GM12891 (cell line): Measurements from ENCODE around the gene HMCN2.

Experiments
- DNase-seq: peaks from one replicate; pipeline ENCODE4 v3.0.0; 2011; ENCODE audit warnings: low spot score; ENCODE audit not compliant: insufficient read length
- FAIRE-seq: peaks from 2 replicates; lab custom pipeline; 2011; peaks lifted over from hg19 to GRCh38; lab: Jason Lieb, UNC
- PAX5 ChIP-seq: IDR thresholded peaks from 2 replicates; pipeline ENCODE4 v1.6.1; 2011; ENCODE audit warnings: low read length, moderate library complexity, mild to moderate bottlenecking; ENCODE audit not compliant: insufficient read depth, severe bottlenecking
- POLR2A ChIP-seq: IDR thresholded peaks from 2 replicates; pipeline ENCODE4 v1.6.1; 2011; ENCODE audit warnings: low read depth, low read length, control low read depth
- POLR2AphosphoS5 ChIP-seq: IDR thresholded peaks from 2 replicates; pipeline ENCODE4 v1.6.1; 2011; ENCODE audit warnings: low read depth, low read length, control low read depth
- POU2F2 ChIP-seq: IDR thresholded peaks from 2 replicates; pipeline ENCODE4 v1.6.1; 2011; ENCODE audit warnings: low read depth, mild to moderate bottlenecking, control low read depth, low read length, moderate library complexity
- SPI1 ChIP-seq: IDR thresholded peaks from 2 replicates; pipeline ENCODE4 v1.6.1; 2011; ENCODE audit warnings: low read depth, low read length, control low read depth
- TAF1 ChIP-seq: IDR thresholded peaks from 2 replicates; pipeline ENCODE4 v1.6.1; 2011; ENCODE audit warnings: low read depth, low read length, control low read depth

Gene HMCN2

DNA sequence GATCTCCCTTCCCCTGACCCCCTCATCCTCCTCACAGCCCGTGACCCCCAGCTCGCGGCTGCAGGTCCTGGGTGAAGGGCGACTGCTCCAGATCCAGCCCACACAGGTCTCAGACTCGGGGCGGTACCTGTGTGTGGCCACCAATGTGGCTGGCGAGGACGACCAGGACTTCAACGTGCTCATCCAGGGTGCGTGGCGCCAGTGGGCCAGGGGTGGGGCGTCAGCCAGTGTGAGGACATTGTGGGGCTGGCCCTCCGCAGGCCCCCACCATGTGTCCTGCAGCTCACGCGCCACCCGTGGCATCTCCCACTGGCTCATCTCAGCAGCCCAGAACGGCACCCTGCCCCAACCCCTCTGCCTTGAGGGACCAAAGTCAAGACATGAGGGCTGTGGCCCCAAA is 112.1 kb downstream of the HMCN2 start:
- FAIRE-seq (no peak), DNase-seq (no peak)
- TF ChIP-seq POU2F2: no peak
- no peak for TF ChIP-seq POLR2A
- TF ChIP-seq PAX5: no peak
- TF ChIP-seq POLR2AphosphoS5: no peak
- TF ChIP-seq TAF1: no peak
- no peak for TF ChIP-seq SPI1

DNA sequence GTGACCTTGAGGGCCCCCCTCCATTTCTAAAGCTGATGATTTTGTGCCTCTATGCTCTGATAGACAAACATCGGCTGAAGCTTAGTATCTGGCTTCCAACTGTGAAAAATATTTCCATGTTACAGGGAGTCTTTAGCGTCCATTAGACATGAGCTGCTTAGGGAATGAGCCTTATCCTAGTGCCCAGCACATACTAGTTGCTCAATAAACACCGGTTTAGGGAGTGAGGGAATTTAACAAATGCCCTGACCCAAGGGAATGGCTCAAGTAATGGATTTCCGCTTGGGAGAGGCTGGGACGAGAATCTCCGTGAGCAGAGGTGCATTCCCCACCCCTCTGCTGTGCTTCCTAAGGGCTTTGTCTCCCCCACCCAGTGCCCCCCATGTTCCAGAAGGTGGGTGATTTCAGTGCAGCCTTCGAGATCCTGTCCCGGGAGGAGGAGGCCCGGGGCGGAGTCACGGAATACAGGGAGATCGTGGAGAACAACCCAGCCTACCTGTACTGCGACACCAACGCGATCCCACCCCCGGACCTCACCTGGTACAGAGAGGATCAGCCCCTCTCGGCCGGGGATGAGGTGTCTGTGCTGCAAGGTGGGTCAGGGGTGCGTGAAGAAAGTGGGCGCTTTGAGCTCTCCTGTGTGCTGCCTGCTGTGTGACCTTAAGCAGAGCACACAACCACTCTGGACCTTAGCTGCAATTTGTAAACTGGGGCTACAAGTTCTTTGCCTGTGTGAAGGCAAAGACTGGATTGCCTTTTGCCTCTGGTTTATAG is 113.5 kb downstream of the HMCN2 start:
- no peak for FAIRE-seq
- no peak for TF ChIP-seq SPI1
- TF ChIP-seq POLR2AphosphoS5: no peak
- TF ChIP-seq POU2F2: no peak
- no peak for TF ChIP-seq TAF1
- TF ChIP-seq PAX5: no peak
- no peak for TF ChIP-seq POLR2A
- DNase-seq: no peak

DNA sequence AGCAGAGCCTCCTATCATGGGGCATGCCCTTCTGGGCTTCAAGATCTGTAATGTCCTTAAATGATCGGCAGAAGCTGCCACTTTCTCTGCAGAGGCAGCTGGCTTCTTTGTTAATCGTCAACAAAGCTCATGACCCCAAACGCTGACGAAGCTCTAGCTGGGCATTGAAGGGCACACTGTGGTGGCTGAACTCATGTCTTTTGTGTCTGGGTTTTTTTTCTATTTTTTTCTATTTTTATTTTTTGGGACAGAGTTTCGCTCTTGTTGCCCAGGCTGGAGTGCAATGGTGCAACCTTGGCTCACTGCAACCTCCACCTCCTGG is 114.0 kb downstream of the HMCN2 start:
- DNase-seq: no peak
- TF ChIP-seq POU2F2 (no peak), POLR2A (no peak), TAF1 (no peak)
- no peak for FAIRE-seq

DNA sequence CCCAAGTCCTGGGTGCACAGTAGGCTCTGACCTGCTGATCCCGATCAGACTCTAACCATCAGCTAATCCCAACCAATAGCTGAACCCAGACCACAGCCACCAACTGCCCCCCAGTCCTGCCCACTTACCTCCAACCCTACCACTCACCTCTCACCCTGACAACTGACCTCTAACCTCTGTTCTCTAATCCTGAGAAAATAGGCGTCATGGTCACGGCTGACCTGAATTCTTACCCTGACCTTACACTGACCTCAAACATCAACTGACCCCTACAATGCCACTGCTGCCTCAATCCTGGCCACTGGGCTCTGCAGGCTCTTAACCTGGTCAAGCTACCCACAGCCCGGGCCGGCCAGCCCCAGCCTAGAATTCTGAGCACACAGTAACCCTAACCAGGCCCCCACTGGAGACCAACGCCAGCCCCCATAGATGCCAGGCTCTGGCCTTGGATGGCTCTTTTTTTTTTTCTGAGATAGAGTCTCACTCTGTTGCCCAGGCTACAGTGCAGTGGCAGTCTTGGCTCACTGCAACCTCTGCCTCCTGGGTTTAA is 115.4 kb downstream of the HMCN2 start:
- DNase-seq (no peak), FAIRE-seq (no peak)
- no peak for TF ChIP-seq POLR2A
- no peak for TF ChIP-seq SPI1
- no peak for TF ChIP-seq POLR2AphosphoS5
- TF ChIP-seq PAX5: no peak
- TF ChIP-seq TAF1: no peak
- TF ChIP-seq POU2F2: no peak

DNA sequence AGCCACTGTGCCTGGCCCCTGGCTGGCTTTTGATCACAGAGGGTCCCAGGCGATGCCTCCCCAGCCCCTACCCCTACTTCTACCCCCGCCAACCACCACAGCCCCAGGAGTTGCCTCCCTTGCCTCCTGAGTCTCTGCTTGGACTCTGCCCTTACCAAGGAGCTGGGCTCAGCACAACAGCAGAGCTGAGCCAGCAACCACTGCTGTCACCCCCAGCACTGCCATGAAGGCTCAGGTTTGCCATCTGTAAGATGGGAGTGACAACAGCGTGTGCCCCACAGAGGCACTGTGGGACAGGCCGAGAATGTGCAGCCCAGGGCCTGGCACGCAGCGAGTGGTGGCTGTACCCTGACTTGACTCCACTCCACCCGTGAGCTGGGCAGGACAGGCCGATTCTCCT is 116.1 kb downstream of the HMCN2 start:
- FAIRE-seq: no peak
- TF ChIP-seq POLR2AphosphoS5 (no peak), POU2F2 (no peak), POLR2A (no peak), PAX5 (no peak), SPI1 (no peak), TAF1 (no peak)
- no peak for DNase-seq

DNA sequence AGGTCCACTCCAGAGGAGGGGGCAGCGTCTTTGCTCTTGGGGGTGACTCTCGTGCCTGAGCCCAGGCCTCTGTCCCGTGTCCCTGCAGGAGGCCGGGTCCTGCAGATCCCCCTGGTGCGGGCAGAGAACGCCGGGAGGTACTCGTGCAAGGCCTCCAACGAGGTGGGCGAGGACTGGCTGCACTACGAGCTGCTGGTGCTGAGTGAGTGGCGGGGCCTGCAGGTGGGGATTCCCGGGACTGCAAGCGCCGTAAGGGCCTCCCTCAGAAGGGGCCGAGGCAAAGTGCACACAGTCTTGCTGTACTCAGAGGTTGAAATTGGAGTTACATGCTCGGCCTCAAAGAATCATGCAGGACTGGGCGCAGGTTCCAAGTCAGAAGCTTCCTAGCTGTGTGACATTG is 116.5 kb downstream of the HMCN2 start:
- FAIRE-seq (no peak), DNase-seq (no peak)
- no peak for TF ChIP-seq POU2F2

GRCh38 chr9:130382636-130383349 is 117.2 kb downstream of the HMCN2 start:
- no peak for FAIRE-seq
- TF ChIP-seq POLR2A (no peak), TAF1 (no peak), POU2F2 (no peak), POLR2AphosphoS5 (no peak), SPI1 (no peak), PAX5 (no peak)
- no peak for DNase-seq

- no peak for DNase-seq
- FAIRE-seq: no peak
Measured at GRCh38 chr9:130383350-130383715, 117.8 kb downstream of the HMCN2 start.

DNA sequence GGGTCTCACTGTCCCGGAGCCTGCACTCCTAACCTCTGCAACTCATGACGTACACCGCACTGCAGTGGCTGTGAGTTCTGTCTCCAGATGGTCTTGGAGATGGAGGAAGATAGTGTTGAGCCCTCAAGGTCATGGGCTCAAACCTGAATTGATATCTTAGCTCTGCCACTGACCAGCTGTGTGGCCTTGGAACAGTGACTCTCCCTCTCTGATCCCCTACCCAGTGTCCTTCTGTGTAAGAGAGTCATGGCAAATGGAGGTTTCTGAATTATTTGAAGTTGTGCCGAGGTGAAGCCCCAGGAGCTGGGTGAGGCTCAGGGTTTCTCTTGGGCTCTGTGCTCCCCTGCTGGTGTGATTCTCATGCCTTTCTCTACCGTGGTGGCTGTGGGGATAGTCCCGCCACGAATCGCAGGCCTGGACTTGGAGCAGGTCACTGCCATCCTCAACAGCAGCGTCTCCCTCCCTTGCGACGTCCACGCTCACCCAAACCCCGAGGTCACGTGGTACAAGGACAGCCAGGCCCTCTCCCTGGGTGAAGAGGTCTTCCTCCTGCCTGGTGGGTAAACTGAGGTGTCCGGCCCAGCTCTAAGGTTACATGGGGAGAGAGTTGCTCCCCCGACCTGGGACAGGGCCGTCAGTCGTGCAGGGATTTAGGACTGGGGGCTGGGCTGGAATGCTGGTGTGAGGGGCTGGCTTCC is 118.6 kb downstream of the HMCN2 start:
- FAIRE-seq: no peak
- no peak for DNase-seq
- TF ChIP-seq SPI1: no peak
- no peak for TF ChIP-seq TAF1
- TF ChIP-seq POU2F2: no peak
- TF ChIP-seq PAX5: no peak
- TF ChIP-seq POLR2AphosphoS5: no peak
- TF ChIP-seq POLR2A: no peak

More at GRCh38 chr9:130383350-130383715, 117.8 kb downstream of the HMCN2 start:
- no peak for TF ChIP-seq TAF1
- no peak for TF ChIP-seq PAX5
- no peak for TF ChIP-seq POU2F2
- no peak for TF ChIP-seq POLR2AphosphoS5
- no peak for TF ChIP-seq POLR2A
- no peak for TF ChIP-seq SPI1

DNA sequence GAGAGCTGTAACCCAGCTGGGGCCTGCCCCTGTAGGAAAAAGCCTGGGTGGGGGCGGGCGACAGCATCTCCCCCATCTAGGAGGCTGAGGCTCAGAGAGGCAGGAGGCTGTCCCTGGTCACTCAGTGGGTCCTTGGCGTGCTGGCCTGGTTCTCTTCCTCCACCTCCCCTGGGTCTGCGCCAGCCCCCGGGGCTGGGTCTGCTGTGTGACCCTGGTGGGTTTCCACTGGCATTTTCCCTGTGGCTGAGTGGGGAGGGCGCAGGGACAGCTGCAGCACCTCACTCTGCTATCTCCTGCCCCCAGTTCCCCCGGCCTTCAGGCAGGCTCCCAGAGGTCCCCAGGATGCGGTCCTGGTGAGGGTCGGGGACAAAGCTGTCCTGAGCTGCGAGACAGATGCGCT is 119.7 kb downstream of the HMCN2 start:
- TF ChIP-seq SPI1: no peak
- no peak for TF ChIP-seq PAX5
- FAIRE-seq: no peak
- DNase-seq: no peak
